MG63 (cell line): Measurements from ENCODE around the gene PALLD. TPM values are rescaled to one million over a fixed set of nuclear protein-coding genes. Genes with fewer than 3 reads are reported as not detected.

ENCODE experiments used
- DNase-seq: peaks from one replicate; pipeline ENCODE4 v3.0.0-alpha.2; 2020
- H3K27me3 ChIP-seq: fragments of 250-450 bp; sonication (Bioruptor Pico); 2 replicates; pipeline ENCODE4 v1.5.1; 2020; ENCODE audit warnings: mild to moderate bottlenecking, moderate library complexity
- H3K36me3 ChIP-seq: fragments of 250-450 bp; sonication (Bioruptor Pico); 2 replicates; pipeline ENCODE4 v1.5.1; 2020; ENCODE audit warnings: mild to moderate bottlenecking, moderate library complexity
- H3K4me3 ChIP-seq: fragments of 250-450 bp; sonication (Bioruptor Pico); 2 replicates; pipeline ENCODE4 v1.5.1; 2020; ENCODE audit warnings: mild to moderate bottlenecking, moderate library complexity
- H3K9me3 ChIP-seq: fragments of 250-450 bp; sonication (Bioruptor Pico); 2 replicates; pipeline ENCODE4 v1.5.1; 2020; ENCODE audit warnings: mild to moderate bottlenecking, moderate library complexity
- total RNA-seq: library from RNA; depleted of rRNA; stranded (reverse); fragments of >200 nt; shearing (Covaris generic); gene quantifications from 2 replicates; pipeline ENCODE4 v1.2.3, GENCODE V29; 2014; ENCODE audit warnings: low replicate concordance

PALLD gene
- total RNA-seq, 1 experiment from 2014 or later, result 40.2 TPM

DNA sequence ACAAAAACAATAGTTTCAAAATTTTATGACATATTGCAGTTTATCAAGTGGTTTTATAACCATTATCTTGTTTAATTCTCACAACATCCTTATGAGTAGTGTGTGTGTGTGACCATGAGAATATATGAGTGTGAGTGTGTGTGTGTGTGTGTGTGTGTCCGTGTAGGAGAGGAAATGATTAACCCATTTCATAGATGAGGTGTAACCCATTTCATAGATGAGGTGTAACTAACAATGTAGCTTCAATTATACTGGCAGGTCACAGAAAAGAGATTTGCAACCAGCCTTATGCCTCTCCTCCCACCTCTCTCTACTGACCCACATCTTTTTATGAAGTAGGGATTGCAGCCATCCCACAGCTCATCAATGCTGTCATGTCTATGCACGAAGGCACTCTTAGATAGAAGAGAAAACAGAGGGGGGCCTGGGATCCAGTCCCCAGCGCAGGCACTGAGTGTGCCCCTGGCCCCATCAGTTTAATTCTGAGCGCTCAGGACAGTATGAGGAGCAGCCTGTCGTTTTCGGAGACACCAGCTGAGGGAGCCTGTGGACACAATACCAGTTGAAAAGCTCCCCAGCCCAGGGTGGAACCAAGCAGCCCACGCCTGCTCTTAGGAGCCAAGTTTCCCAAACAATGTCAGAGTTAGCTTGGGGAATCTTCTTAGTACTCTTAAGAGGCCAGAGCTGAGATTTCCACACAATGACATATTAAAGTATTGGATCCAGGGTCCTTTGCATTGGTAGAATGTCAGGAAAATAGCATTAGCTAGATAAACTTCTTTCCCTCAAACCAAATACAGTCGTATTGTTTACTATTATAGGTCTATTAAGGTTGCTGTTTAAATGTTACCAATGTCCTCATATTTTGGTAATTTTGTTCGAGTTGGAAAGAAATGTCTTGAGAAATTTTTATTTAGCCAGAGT, 88.6 kb downstream of the PALLD start:
- Histone ChIP-seq H3K9me3 (peaks cover 2% of the 10 kb centered on the region; the same call in 1 of the 2 replicates), H3K36me3 (no peaks in the 10 kb centered on the region; the same call in 1 of the 2 replicates), H3K27me3 (no peaks in the 10 kb centered on the region), H3K4me3 (no peak overlapping the region)
- peak; percentile 86 for DNase-seq

DNA sequence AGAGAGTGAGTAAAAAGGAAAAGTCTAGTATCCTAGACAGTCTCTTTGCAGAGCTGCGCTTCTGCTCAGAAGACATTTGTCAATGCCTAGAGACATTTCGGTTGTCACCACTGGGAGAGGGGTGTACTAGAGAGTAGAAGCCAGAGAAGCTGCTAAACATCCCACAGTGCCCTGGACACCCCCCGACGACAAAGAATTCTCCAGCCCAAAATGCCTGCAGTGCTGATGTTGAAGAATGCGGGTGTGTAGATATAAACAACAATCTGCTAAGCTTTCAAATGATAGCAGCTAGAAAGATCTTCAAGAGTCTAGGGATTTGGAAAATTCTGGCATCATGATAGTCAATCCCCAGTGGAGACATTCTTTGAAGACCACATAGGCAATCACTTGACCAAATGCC, 90.1 kb downstream of the PALLD start:
- Histone ChIP-seq H3K27me3 (no peaks in the 10 kb centered on the region), H3K36me3 (no peaks in the 10 kb centered on the region; the same call in 1 of the 2 replicates), H3K4me3 (peak overlapping the region; percentile 8; the same call in 1 of the 2 replicates), H3K9me3 (no peaks in the 10 kb centered on the region; the same call in 1 of the 2 replicates)
- DNase-seq, result no peak

DNA sequence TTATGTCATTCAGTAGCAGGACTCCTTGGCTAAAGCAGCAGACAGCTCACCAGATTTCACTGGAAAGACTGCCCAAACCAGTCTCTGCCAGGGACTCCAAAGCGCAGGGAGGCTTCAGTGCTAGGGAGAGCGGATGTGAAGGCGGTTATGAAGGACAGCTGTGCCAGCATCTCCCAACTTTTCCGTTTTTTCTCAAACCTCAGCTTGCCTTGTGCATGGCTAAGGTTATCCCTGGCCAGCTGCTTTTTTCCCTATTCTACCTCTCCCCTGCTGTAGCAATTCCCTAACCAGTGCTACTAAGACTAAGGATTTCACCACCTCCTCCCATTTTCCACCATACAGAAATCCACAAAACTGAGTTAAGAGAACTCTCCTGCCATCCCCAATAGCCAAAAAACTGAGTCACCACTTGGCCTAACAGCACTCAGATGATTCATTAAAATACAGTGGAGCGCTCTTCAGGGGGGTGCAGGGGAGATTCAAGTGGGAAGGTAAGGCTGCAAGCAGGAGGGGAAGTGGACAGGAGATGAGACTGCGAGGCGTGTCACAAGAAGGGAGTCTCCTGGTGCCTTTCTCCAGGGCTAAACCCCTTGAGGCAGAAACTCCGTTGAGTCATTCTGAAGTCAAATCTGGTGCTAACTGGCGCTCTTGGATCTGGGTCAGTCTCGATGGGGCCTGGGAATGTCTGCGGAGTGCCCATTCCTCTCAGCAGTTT, 90.7 kb downstream of the PALLD start:
- no peaks in the 10 kb centered on the region for H3K36me3 ChIP-seq
- peak overlapping the region; percentile 17; the same call in 1 of the 2 replicates for H3K4me3 ChIP-seq
- no peaks in the 10 kb centered on the region for H3K27me3 ChIP-seq
- no peaks in the 10 kb centered on the region for H3K9me3 ChIP-seq
- peak; percentile 93 for DNase-seq

DNA sequence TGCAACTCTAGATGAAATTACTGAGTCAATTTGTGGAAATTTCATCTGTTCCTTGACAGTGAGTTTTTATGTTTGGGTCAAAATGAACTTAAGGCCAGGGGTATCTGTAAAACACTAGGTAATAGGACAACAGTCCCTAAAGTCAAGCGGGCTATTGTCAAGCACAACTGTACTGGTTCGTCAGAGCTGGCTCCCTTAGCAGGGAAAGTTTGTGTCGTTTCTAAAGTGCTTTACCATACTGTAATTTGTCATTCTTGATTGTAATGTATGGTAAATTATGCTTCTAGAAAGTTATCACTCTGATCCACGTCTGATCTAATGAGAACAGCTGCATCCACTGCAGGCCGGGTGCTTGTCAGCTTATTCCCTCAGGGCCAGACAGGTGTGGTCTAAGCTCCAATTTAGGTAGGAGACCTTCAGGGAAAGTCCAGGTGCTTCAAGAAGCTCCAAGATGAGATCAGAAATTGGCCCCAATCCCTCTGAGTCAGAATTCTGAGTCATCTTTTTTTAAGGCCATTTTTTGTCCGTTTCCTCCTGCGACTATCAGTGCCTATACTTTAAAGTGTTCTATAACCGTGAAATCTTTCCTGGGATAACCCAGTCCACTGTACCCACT, 92.2 kb downstream of the PALLD start:
- no peak overlapping the region for H3K4me3 ChIP-seq
- H3K27me3 ChIP-seq, result no peaks in the 10 kb centered on the region
- H3K9me3 ChIP-seq, result no peaks in the 10 kb centered on the region
- H3K36me3 ChIP-seq, result no peaks in the 10 kb centered on the region
- DNase-seq, result no peak

DNA sequence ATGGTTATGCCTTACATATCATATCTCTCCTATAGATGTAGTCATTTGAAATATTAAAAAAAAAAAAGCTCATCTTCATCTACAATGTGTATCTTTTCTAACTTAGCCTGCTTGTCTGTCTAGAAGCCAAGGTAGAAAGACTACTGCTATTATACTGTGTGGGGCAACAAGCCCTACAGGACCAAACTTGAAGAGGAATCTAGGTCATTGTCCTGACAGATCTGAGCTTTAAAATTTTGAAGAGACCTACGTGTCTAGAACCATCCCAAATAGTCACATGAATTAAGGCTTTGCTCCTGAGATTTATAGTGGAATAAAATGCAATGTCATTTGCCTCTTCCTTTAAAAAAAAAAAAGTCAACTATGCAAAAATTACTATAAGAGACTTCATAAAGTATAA, 95.8 kb downstream of the PALLD start:
- DNase-seq, result no peak
- H3K36me3 ChIP-seq, result no peaks in the 10 kb centered on the region
- H3K27me3 ChIP-seq, result no peaks in the 10 kb centered on the region
- no peak overlapping the region for H3K4me3 ChIP-seq
- no peaks in the 10 kb centered on the region for H3K9me3 ChIP-seq

DNA sequence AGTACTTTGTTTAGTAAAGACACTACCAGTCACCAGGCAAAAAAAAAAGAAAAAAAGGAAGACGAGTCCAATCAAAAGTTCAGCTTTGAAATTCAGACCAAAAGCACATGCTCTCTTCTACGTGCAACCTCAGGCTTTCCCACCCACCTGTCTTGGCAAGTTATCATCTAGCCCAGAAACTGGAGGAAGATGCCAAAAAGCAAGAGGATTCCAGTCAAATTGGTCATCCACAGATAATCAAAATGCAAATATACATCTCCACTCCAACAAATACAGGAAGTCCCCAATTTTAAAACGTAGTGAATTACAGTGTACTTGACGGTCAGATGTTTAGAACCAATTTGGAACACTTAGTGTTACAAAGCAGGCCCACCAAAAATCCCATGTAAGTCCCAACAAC, 96.5 kb downstream of the PALLD start:
- H3K27me3 ChIP-seq, result no peaks in the 10 kb centered on the region
- no peak for DNase-seq
- H3K36me3 ChIP-seq, result no peaks in the 10 kb centered on the region
- no peaks in the 10 kb centered on the region for H3K9me3 ChIP-seq
- no peak overlapping the region for H3K4me3 ChIP-seq

DNA sequence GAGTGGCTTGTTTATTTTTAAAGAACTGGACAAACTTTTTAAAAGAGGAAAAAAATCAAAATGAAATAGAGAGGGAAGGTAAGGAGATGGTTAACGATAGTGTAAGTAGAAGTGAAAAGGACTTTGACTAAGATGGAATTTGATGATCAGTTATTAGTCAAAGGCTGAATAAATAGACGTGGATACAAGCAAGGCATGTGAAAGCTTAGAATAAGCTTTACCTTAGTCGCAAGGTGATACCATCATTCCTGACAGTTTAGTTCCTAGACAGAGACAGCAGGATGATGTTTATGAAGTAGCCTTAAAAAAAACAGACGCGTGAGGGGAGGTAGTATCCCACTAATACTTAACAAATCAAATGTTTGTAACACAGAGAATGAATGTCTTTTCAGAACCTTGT, 97.3 kb downstream of the PALLD start:
- H3K36me3 ChIP-seq, result no peaks in the 10 kb centered on the region
- no peaks in the 10 kb centered on the region for H3K9me3 ChIP-seq
- H3K4me3 ChIP-seq, result no peak overlapping the region
- no peaks in the 10 kb centered on the region for H3K27me3 ChIP-seq
- no peak for DNase-seq

DNA sequence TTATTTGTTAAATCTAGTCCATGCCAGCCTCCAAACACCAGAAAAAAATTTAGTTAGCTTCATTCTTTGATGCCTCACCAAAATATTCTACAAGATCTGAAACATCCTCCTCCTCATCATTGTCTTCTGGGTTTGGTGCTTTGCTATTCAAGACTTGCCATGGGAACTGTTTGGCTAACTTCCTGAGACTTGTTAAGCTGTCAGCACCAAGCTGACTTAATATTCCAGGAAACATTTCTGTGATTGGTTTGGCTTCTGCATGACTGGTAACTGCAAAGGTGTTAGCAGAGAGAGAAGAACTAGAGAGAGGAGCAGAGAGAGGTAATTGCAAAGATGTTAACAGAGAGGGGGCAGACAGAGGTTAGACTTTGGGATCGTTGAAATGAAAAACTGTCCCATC, 101.3 kb downstream of the PALLD start:
- no peak overlapping the region for H3K4me3 ChIP-seq
- H3K27me3 ChIP-seq, result no peaks in the 10 kb centered on the region
- no peak for DNase-seq
- no peaks in the 10 kb centered on the region for H3K9me3 ChIP-seq
- no peaks in the 10 kb centered on the region for H3K36me3 ChIP-seq

DNA sequence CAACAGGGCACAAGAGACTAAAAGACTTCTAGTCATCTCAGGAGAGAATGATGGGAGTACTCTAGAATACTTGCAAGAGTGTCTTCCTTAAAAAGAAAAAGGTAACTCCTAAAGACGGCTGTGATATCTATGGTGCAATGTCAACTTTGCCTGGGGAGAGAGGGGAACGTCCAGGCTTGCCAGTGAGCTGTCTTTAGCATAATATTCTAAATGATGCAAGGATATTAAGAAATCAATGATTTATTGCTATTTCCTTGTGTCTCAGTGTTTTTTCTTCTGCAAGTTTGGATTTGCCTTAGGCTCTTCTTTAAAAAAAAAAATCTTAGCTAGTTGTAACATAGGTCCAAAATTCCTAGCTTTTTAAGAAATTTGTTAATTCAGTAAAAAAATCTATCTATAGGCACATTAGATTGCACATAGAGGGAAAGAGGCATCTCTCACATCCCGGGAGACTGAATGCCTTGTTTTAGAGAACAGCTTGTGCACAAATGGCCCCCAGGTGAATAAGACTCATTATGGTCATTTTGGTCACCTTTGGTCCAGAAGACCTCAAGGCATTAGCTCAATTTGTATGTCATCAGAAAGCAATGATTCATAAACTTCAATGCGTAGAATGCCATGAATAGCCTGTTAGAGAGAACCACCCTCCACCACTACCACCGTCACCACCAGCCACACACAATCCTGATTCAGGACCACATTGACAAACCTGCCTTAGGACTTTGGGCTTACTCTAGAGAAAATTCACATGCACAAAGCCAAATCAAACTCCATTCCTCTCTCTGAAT, 104.1 kb downstream of the PALLD start:
- Histone ChIP-seq H3K9me3 (no peaks in the 10 kb centered on the region), H3K4me3 (no peak overlapping the region), H3K36me3 (no peaks in the 10 kb centered on the region), H3K27me3 (no peaks in the 10 kb centered on the region)
- DNase-seq, result no peak

DNA sequence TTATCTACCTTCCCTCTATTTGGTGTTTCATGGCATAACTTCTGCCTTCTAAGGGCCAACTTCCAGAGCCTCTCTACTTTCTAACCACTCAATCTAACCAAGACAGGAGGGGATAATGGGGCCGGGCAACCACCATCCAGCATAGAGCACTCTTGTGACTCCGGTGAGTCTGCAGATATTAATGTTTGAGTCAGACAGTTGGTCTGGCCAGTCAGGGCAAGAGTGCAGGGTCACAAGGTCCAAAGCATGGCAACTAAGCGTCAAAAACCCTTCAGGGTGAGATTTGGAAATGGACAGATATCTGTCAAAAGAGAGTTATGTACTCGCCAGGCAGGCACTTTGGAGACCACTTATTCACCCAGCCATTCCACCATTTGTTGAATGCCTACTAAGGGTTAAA, 105.0 kb downstream of the PALLD start:
- H3K36me3 ChIP-seq, result no peaks in the 10 kb centered on the region
- no peak for DNase-seq
- H3K27me3 ChIP-seq, result no peaks in the 10 kb centered on the region
- H3K4me3 ChIP-seq, result no peak overlapping the region
- H3K9me3 ChIP-seq, result no peaks in the 10 kb centered on the region

DNA sequence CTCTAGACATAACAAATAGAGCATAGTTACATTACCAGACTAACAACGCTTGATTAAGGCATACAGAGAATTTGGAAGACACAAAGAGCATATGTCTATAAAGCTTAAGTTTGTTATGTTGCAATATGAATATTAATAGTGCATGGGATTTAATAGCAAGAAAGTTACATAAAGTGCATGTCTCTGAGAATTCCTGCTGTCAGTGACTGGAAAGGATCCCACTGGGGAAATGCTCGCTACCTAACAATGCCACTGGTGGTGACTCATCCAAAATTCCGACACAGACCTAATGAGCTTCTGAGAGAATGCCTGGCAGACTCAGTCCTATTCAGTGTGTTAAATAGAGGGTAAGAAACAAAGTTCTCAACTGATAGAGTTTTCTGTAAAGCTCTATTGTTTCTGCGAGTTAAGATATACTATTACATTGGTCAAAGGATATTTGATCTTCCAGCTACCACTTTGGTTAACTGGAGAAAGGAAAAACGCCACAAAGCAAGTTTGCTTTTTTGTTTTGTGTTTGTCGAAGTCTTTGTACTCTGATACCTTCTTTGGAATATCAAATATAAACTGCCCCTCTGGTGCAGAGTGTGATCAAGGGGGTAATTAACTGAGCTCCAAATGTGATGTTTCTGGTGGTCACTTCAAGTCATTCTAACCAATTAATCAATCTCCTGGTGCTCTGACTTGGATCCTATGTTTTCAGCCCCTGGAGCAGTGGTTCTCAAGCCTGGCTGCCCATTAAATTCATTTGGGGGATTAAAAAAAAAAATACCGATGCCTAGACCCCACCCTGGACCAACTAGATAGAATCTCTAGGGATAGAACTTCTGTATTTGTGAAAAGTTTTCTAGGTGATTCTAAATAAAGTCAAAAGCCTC, 107.9 kb downstream of the PALLD start:
- H3K36me3 ChIP-seq, result no peaks in the 10 kb centered on the region
- peak; percentile 78 for DNase-seq
- no peak overlapping the region for H3K4me3 ChIP-seq
- H3K27me3 ChIP-seq, result no peaks in the 10 kb centered on the region
- no peaks in the 10 kb centered on the region for H3K9me3 ChIP-seq

DNA sequence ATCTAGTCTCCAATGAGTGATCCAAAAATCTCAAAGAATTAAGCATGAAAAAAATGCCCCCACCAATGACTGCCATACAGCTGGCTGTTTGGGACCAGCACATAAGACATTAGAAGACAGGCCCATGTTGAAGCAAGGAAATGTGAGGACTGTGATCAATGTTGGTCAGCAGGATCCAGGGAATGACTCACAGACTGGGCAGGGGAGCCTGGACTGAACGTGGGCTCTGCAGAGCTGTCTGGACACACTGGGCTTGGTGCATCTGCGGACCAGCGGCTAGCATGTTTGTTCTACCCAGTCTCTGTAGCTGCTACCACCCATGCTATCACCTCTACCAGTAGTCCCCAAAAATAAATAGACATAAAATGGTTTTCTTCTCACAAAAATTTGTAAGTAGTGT, 108.6 kb downstream of the PALLD start:
- DNase-seq, result peak; percentile 77
- Histone ChIP-seq H3K4me3 (no peak overlapping the region), H3K36me3 (no peaks in the 10 kb centered on the region), H3K9me3 (no peaks in the 10 kb centered on the region), H3K27me3 (no peaks in the 10 kb centered on the region)

DNA sequence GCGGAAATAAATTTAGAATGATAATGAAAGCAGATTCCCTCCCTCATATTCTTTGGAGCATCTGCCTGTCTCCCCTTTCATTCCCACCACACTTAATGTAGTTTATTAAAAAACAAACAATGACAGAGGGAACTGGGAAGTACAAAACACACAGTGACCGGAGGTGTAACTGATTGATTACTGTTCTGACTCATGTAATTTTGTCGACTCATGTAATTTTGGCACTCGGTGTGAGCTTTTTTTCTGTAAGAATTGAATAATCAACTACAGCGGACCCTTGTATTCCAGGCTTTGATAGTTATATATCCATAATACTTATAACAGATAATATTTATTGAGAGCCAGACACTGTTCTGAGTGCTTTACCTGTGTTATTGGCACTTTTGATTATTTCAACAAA, 110.4 kb downstream of the PALLD start:
- no peaks in the 10 kb centered on the region for H3K36me3 ChIP-seq
- no peak overlapping the region for H3K4me3 ChIP-seq
- DNase-seq, result no peak
- no peaks in the 10 kb centered on the region for H3K9me3 ChIP-seq
- no peaks in the 10 kb centered on the region for H3K27me3 ChIP-seq

DNA sequence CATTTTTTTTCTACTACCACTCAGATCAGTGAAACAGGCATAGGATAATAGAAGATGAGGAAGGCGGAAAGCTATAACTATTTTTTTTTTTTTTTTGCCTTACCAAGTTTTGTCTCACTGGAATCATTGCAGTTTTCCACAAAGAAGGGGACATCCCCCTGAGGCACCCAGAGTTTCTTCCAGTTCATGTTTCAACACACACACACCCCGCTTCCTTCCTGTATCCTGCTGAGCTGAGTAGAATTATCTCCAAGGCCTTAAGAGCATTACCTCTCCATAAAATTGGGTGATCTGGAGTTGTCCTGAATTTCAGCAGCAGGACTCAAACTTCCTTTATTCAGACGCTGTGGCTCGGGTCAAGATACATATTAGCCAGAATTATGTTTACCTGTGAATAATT, 111.9 kb downstream of the PALLD start:
- DNase-seq, result no peak
- Histone ChIP-seq H3K4me3 (no peak overlapping the region), H3K36me3 (no peaks in the 10 kb centered on the region), H3K27me3 (no peaks in the 10 kb centered on the region), H3K9me3 (no peaks in the 10 kb centered on the region)

DNA sequence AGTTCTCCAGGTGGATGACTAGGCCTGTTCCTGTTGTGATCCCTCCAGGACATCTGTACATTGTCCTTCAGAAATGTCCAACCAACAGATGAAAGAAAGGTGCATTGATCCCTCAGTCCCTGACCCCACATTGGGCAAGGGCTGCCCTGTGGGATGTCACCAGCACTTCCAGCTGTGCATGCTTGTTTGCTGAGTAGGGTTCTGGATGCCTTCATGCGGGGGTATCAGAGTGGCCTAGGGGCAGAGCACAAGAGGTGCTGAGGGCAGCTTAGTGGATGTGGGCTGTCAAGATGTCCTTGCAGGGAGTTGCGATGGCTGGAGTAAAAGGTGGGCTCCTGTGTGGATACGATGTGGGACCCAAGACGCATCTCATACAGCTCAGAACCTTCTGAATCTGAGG, 112.5 kb downstream of the PALLD start:
- H3K36me3 ChIP-seq, result no peaks in the 10 kb centered on the region
- no peak for DNase-seq
- no peak overlapping the region for H3K4me3 ChIP-seq
- H3K27me3 ChIP-seq, result no peaks in the 10 kb centered on the region
- no peaks in the 10 kb centered on the region for H3K9me3 ChIP-seq
